ENCODE results near the gene ST3GAL6. TPM values are rescaled to one million over a fixed set of nuclear protein-coding genes. Genes with fewer than 3 reads are reported as not detected.

ST3GAL6 gene
- total RNA-seq, 4 donors from 2014 or later: 7.4 to 15.0 (median 11.3) TPM

DNA sequence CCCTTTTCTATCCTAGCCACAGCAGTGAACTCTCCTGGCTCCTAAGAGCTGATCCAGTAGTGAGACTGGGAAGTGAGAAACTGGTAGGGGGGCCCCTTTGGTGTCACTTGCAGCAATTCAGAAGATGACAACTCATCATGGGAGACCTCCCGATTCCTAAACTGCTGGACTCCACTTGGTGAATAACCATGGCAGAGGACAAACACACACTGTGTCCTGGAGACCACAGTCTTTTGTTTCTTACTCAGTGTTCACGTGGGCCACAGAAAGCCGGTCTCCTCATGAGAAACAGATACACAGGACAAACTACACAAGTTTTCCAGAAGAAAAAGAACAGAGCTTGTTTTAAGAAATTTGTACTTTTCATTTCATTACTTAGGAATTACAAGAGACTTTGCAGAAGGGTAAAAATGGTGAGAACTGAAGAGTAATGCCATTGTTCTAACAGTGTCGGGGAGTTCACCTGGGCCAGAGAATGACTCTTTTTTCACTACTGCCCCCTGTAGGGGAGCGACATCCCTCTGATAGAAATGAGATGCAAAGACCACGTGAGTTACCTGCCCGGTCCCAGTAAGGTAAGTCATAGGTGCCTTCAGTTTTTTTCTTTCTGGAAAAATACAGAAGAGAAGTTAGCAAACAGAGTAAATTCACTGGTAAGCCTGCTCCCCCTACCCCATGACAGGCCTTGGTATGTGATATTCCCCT lies 38.1 kb downstream of the ST3GAL6 start:
- H3K27me3 ChIP-seq: no peaks in the 10 kb centered on the region
- H3K9me3 ChIP-seq: no peaks in the 10 kb centered on the region
- in situ Hi-C loops (cut with MboI; ENCODE audit: low sequenced_read_pairs in 4 of 4): loop anchor here in 2 of 4 donors (25.0 kb wide), 3 partner anchors 361 to 961 kb away; partner anchors contain the start of gene GABRR3 (in 1 of the 2)
- H3K4me3 ChIP-seq: no peak overlapping the region
- H3K27ac ChIP-seq: no peak overlapping the region
- TF ChIP-seq, protein P1, sequence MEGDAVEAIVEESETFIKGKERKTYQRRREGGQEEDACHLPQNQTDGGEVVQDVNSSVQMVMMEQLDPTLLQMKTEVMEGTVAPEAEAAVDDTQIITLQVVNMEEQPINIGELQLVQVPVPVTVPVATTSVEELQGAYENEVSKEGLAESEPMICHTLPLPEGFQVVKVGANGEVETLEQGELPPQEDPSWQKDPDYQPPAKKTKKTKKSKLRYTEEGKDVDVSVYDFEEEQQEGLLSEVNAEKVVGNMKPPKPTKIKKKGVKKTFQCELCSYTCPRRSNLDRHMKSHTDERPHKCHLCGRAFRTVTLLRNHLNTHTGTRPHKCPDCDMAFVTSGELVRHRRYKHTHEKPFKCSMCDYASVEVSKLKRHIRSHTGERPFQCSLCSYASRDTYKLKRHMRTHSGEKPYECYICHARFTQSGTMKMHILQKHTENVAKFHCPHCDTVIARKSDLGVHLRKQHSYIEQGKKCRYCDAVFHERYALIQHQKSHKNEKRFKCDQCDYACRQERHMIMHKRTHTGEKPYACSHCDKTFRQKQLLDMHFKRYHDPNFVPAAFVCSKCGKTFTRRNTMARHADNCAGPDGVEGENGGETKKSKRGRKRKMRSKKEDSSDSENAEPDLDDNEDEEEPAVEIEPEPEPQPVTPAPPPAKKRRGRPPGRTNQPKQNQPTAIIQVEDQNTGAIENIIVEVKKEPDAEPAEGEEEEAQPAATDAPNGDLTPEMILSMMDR (IDR thresholded peaks at IDR 0.05 in 4 of 5, conservative IDR thresholded peaks at IDR 0.05 in 1 of 5): no peak
- no peak for TF ChIP-seq POLR2A (IDR thresholded peaks at IDR 0.05)
- ATAC-seq (no peak), DNase-seq (no peak)
- H3K4me1 ChIP-seq: no peaks in the 10 kb centered on the region
- H3K36me3 ChIP-seq: peaks cover 0 to 20% of the 10 kb centered on the region in 2 donors
- intact Hi-C loops (cut with DNase I; ENCODE audit: low total_unique reads): no loop called here

DNA sequence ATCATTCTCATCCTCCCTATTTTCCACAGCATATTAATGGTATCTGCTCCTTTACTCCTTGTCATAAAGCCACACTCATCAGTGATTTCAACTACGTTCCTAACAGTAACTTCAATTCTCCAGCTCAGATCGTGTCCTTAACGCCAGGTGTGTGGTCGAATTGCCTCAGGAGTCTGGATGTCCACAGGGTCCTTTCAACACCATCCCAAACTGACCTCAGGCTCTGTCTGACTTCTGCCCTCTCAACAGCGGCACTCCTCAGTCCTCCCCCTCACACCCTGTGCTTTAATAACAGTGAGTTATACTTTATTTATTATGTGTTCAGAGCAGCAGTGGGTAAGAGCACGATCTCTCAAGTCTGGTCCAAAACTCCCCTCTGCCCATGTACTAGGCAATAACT lies 42.4 kb downstream of the ST3GAL6 start:
- in situ Hi-C loops (cut with MboI; ENCODE audit: low sequenced_read_pairs in 4 of 4): loop anchor here in 2 of 4 donors (25.0 kb wide), 3 partner anchors 357 to 957 kb away; partner anchors contain the start of gene GABRR3 (in 1 of the 2)
- peaks cover 0 to 35% of the 10 kb centered on the region in 2 donors for H3K36me3 ChIP-seq

DNA sequence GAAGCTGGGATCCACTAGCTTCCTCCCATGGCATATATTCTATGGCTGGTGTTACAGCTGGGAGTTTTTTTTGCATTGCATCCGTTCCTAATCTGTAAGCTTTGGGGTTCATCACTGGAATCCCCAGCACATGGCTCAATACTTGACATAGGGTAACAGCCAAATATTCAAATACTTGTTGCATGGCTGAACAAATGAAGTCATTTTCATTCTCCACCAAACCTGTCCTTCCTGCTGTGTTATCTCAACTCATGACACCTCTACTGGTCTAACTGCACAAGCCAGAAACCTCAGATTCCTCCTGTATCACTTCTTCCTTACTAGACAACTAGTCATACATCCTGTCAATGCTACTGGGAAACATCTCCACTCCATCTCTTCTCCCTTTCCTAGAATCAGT lies 43.4 kb downstream of the ST3GAL6 start:
- H3K9me3 ChIP-seq: no peaks in the 10 kb centered on the region
- H3K4me1 ChIP-seq: no peaks in the 10 kb centered on the region
- H3K4me3 ChIP-seq: no peak overlapping the region
- ATAC-seq (no peak), DNase-seq (no peak)
- in situ Hi-C loops (cut with MboI; ENCODE audit: low sequenced_read_pairs in 4 of 4): loop anchor here in 2 of 4 donors (25.0 kb wide), 3 partner anchors 356 to 956 kb away; partner anchors contain the start of gene GABRR3 (in 1 of the 2)
- intact Hi-C loops (cut with DNase I; ENCODE audit: low total_unique reads): no loop called here
- no peak overlapping the region for H3K27ac ChIP-seq
- H3K27me3 ChIP-seq: no peaks in the 10 kb centered on the region
- TF ChIP-seq POLR2A (IDR thresholded peaks at IDR 0.05): no peak
- TF ChIP-seq, protein P1 (IDR thresholded peaks at IDR 0.05 in 4 of 5, conservative IDR thresholded peaks at IDR 0.05 in 1 of 5): no peak
- peaks cover 2 to 35% of the 10 kb centered on the region in 2 donors for H3K36me3 ChIP-seq

More for the DNA sequence above, 42.4 kb downstream of the ST3GAL6 start:
- Histone ChIP-seq H3K27ac (no peak overlapping the region), H3K27me3 (no peaks in the 10 kb centered on the region), H3K9me3 (no peaks in the 10 kb centered on the region), H3K4me3 (no peak overlapping the region), H3K4me1 (no peaks in the 10 kb centered on the region)
- no peak for ATAC-seq
- DNase-seq: no peak
- intact Hi-C loops (cut with DNase I; ENCODE audit: low total_unique reads): no loop called here
- TF ChIP-seq POLR2A (IDR thresholded peaks at IDR 0.05): no peak
- TF ChIP-seq, protein P1 (IDR thresholded peaks at IDR 0.05 in 4 of 5, conservative IDR thresholded peaks at IDR 0.05 in 1 of 5): no peak

DNA sequence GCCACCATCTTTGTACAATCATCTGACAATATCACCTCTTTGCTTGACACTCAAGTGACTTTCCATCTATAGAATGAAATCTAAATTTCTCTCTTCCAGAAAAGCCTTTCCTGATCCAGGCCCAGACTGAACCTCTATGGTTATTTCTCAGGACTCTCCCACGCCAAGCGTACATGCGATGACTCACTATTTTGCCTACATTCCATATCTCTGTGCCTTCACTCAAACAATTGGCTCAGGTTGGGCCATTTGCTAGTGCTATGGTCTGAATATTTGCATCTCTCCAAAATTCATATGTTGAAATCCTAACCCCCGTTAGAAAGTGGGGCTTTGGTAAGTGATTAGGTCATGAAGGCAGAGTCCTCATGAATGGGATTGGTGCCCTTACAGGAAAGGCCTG lies 43.9 kb downstream of the ST3GAL6 start:
- no peaks in the 10 kb centered on the region for H3K9me3 ChIP-seq
- no peak overlapping the region for H3K4me3 ChIP-seq
- no peaks in the 10 kb centered on the region for H3K4me1 ChIP-seq
- no peak overlapping the region for H3K27ac ChIP-seq
- ATAC-seq: no peak
- intact Hi-C loops (cut with DNase I; ENCODE audit: low total_unique reads): no loop called here
- H3K27me3 ChIP-seq: no peaks in the 10 kb centered on the region
- TF ChIP-seq, protein P1 (IDR thresholded peaks at IDR 0.05 in 4 of 5, conservative IDR thresholded peaks at IDR 0.05 in 1 of 5): no peak
- no peak for TF ChIP-seq POLR2A (IDR thresholded peaks at IDR 0.05)
- in situ Hi-C loops (cut with MboI; ENCODE audit: low sequenced_read_pairs in 4 of 4): loop anchor here in 2 of 4 donors (25.0 kb wide), 3 partner anchors 355 to 955 kb away; partner anchors contain the start of gene GABRR3 (in 1 of the 2)
- peaks cover 2 to 35% of the 10 kb centered on the region in 2 donors for H3K36me3 ChIP-seq
- DNase-seq: no peak

Measured in gastrocnemius medialis (tissue), 4 donors.